Activated CD8-positive, alpha-beta memory T cell treated with anti-CD3 and anti-CD28 coated beads, Interleukin-2, amount 50 U/mL, for 4 hours (primary cell): ENCODE data around the gene IL2RA.

Source experiments
- DNase-seq: peaks from one replicate; pipeline ENCODE4 v3.0.0-alpha.2; 2020

IL2RA gene

GRCh38 chr10:6037422-6037821, 24.7 kb downstream of the IL2RA start:
- no peak for DNase-seq

GRCh38 chr10:6036861-6037321, 25.3 kb downstream of the IL2RA start:
- DNase-seq, result no peak

GRCh38 chr10:6035931-6036575, 26.1 kb downstream of the IL2RA start:
- no peak for DNase-seq

GRCh38 chr10:6035101-6035834, 26.9 kb downstream of the IL2RA start:
- no peak for DNase-seq

DNA sequence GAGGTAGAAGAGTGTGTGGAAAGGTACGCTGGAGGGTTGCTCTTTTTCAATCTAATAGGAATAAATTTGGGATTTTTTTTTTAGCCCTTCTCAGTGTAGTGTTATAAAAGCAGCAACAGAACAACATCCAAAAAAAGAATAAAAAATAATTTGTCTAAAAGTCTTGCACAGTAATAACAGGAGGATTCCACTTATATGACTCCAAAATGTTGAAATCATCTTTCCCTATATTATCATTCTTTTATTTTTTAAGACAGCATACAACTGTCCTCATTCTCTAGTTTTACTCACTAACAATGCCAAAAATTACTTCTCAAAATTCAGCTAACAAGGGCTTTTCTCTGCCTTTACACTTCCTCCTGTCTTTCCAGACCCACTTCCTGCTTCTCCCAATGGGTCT, 27.8 kb downstream of the IL2RA start:
- DNase-seq, result no peak

DNA sequence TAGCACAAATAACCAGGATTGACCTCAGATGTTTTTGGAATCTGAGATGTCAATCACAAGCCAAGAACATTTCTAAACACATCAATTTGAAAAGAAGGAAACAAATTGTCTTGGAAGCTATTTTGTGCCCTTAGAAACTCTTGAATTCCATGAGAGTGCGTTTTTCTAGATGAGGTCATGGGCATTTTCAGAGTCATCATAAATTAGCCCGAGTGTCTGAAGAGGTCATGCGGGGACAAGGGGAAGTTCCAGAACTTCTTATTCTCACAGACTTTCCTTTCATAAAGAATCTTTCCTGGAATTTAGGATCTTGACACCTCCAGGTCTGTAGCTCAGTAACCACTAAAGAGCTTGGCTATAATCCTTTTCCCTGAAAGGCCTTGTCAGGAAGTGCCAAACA, 28.2 kb downstream of the IL2RA start:
- DNase-seq, result no peak

- DNase-seq, result no peak
Observed at GRCh38 chr10:6030940-6031339, 31.2 kb downstream of the IL2RA start.

- DNase-seq, result no peak
Observed at GRCh38 chr10:6030217-6030616, 31.9 kb downstream of the IL2RA start.

DNA sequence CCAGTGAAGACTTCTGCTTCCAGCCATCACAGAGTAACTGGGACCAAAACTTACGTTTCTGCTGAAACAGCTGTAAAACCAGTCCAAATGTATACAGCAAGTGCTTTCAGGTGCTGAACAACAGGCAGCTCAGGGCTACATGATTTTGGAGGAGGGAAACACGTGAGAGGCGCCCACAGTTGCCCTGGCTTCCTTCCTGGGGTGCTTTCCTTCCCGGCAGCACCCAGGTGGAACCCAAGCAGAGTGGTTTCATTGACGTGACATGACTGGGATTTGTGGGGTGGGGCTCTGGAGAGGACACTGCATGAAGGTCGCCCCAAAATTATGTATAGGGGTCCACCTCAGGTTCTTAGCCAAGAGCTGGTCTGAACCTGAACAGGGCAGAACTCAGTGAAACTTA, 34.2 kb downstream of the IL2RA start:
- no peak for DNase-seq

- no peak for DNase-seq
Observed at GRCh38 chr10:6025683-6026255, 36.4 kb downstream of the IL2RA start.

DNA sequence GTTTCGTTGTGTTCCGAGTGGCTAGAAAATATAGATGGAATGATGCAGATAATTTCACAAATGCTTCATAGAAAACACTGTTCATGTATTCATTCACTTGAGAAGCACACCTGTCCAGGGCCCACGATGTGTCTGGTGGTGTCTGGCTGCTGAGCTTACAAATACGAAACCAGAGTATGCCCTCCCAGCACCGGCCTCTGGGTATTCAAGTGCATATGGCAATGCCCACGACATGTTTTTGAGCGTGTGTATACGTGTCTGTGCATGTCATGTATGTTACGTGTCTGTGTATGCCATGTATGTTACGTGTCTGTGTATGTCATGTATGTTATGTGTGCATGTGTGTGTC, 37.9 kb downstream of the IL2RA start:
- DNase-seq, result no peak

DNA sequence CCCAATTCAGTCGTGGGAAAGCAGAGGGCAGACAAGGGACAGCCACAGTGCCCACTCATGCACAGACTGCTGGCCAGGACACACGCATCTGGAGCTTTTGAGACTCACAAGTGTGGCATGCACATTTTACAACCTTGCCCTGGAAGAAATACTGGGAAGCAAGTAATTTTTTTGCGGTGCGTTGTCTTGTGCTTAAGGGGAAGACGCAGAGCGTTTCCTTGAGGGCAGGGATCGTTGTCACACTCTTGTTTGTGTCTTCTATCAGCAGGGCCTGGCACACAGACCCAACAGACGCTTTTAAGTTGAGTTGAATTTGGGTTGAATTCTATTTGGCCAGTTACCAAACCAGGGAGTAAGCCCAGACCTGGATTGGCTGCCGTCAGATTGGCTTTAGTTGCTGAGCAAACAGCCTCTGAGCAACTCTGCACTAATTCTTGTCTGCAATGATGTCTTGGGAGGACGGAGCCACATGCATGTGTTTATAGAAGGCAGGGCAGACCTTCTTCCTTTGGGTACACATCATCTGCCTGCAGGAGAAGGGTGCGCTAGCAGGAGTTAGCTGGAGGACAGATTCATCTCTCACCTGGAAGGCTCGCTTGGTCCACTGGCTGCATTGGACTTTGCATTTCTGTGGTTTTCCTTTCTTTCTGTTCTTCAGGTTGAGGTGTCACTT, 38.4 kb downstream of the IL2RA start:
- DNase-seq, result no peak

- no peak for DNase-seq
Observed at GRCh38 chr10:6022660-6023059, 39.5 kb downstream of the IL2RA start.

- DNase-seq, result no peak
Observed at GRCh38 chr10:6020826-6021225, 41.3 kb downstream of the IL2RA start.

GRCh38 chr10:6019796-6020195, 42.4 kb downstream of the IL2RA start:
- DNase-seq, result no peak

- DNase-seq, result no peak
Observed at GRCh38 chr10:6019010-6019782, 43.0 kb downstream of the IL2RA start.

DNA sequence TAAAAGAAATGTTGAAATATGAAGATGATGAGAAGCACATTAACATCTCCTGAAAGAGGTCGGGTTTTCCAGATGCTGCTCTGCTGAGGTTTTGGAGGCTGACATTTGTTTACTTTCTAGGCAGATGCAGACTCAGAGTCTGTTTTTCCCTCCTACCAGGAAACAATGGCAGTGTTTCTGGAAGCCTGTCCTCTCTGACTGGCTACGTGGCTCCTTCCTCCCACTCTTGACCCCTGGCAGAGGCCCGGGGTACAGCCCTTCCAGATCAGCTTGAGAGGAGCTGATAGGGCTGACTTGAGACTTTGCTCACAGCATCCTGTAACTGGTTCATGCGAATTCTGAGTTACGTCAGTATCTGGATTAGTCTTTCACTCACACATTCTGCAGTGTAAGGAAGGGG, 43.7 kb downstream of the IL2RA start:
- no peak for DNase-seq

GRCh38 chr10:6017781-6018354, 44.3 kb downstream of the IL2RA start:
- no peak for DNase-seq

- peak; percentile 65 for DNase-seq
Observed at GRCh38 chr10:6014241-6014761, 47.9 kb downstream of the IL2RA start.

- DNase-seq, result no peak
Observed at GRCh38 chr10:6013413-6014192, 48.6 kb downstream of the IL2RA start.

DNA sequence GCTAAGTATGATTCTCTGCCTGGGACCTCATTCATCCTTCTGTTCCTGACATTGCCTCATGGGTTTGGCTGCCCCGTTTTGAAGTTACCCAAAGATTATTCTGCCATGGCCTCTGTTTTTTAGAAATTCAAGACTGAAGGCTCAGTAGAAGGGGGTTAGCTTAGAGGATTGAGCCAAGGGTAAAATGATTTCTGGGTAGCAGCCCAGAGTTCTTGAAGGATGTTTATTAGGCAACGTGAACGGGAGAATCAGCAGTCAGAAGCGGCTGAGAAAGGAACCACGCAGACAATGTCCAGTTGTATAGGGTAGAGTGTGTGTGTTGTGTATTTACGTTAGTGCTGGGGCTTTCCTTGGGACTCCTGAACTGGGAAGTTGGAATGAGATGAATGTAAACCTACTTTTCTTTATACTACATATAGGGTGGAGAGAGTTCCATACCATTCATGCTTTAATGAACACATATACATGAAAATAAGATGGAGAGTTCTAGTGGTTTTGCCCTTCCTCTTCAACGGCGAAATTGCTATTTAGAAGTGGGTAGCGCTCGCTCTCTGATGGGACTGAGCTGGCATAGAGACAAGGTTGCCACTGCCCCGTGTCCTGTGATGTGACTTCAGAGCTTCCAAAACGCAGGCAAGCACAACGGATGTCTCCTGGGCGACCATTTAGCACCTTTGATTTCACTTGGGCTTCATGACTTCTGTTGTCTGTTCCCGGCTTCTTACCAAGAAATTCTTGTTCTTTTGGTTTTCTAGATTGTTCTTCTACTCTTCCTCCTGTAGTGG, 49.9 kb downstream of the IL2RA start:
- DNase-seq, result no peak
